Mesenchymal stem cell (in vitro differentiated cells and primary cell): ENCODE results near the gene HOXA7.
A peak's percentile ranks its signal among the peaks of the same experiment; 100 is the strongest.

Experiments
- DNase-seq: peaks from one replicate; pipeline ENCODE4 v3.0.0-alpha.2; 2013
- H2AFZ ChIP-seq: one replicate; pipeline ENCODE4 v1.6.1; 2013; ENCODE audit warnings: low read depth, mild to moderate bottlenecking, control low read depth, inconsistent platforms, low read length, moderate library complexity
- H2AK5ac ChIP-seq: 2 replicates; pipeline ENCODE4 v1.6.1; 2013; ENCODE audit warnings: low read length, moderate library complexity, mild to moderate bottlenecking, inconsistent platforms; ENCODE audit not compliant: severe bottlenecking
- H2BK120ac ChIP-seq: one replicate; pipeline ENCODE4 v1.6.1; 2013; ENCODE audit warnings: low read depth, mild to moderate bottlenecking, inconsistent platforms, low read length, moderate library complexity
- H2BK12ac ChIP-seq, 2 experiments: one replicate each; pipeline ENCODE4 v1.6.1; 2013; ENCODE audit warnings: inconsistent platforms in 2 of 2, low read length in 2 of 2, mild to moderate bottlenecking in 2 of 2, moderate library complexity in 2 of 2, control low read depth in 1 of 2
- H2BK15ac ChIP-seq: one replicate; pipeline ENCODE4 v1.6.1; 2013; ENCODE audit warnings: mild to moderate bottlenecking, low read depth, inconsistent platforms; ENCODE audit not compliant: poor library complexity, severe bottlenecking
- H2BK5ac ChIP-seq: 2 replicates; pipeline ENCODE4 v1.6.1; 2013; ENCODE audit warnings: low read depth, mild to moderate bottlenecking, low read length, control low read depth, inconsistent platforms; ENCODE audit not compliant: poor library complexity, severe bottlenecking
- H3K14ac ChIP-seq, 2 experiments: one replicate each; pipeline ENCODE4 v1.6.1; 2013; ENCODE audit warnings: inconsistent platforms in 2 of 2, low read length in 2 of 2, control low read depth in 1 of 2, mild to moderate bottlenecking in 1 of 2, moderate library complexity in 1 of 2
- H3K18ac ChIP-seq, 2 experiments: one replicate each; pipeline ENCODE4 v1.6.1; 2013; ENCODE audit warnings: inconsistent platforms in 2 of 2, low read length in 2 of 2, control low read depth in 1 of 2, low read depth in 1 of 2, mild to moderate bottlenecking in 1 of 2
- H3K23ac ChIP-seq, 2 experiments: one replicate each; pipeline ENCODE4 v1.6.1; 2013; ENCODE audit warnings: inconsistent platforms in 2 of 2, low read length in 2 of 2, mild to moderate bottlenecking in 2 of 2, moderate library complexity in 2 of 2, control low read depth in 1 of 2
- H3K27ac ChIP-seq: 2 replicates; pipeline ENCODE4 v1.5.1; 2013; ENCODE audit warnings: mild to moderate bottlenecking, moderate library complexity, low read length, control low read depth, inconsistent platforms; ENCODE audit not compliant: poor library complexity, severe bottlenecking
- H3K27me3 ChIP-seq, 2 experiments: 2 replicates each; pipeline versions ENCODE4 v1.6.1 to v1.7.0; 2013; ENCODE audit warnings: low read length in 2 of 2, mild to moderate bottlenecking in 2 of 2, moderate library complexity in 2 of 2, control low read depth in 1 of 2, inconsistent platforms in 1 of 2; ENCODE audit not compliant: control insufficient read depth in 1 of 2, insufficient read depth in 1 of 2
- H3K36me3 ChIP-seq, 2 experiments: 2 replicates each; pipeline versions ENCODE4 v1.6.1 to v1.7.0; 2013; ENCODE audit warnings: low read length in 2 of 2, control low read depth in 1 of 2, inconsistent platforms in 1 of 2, low read depth in 1 of 2, mild to moderate bottlenecking in 1 of 2; ENCODE audit not compliant: insufficient read depth in 2 of 2, control insufficient read depth in 1 of 2
- H3K4ac ChIP-seq, 2 experiments: one replicate each; pipeline ENCODE4 v1.6.1; 2013; ENCODE audit warnings: inconsistent platforms in 2 of 2, low read length in 2 of 2, mild to moderate bottlenecking in 2 of 2, moderate library complexity in 2 of 2, control low read depth in 1 of 2, low read depth in 1 of 2
- H3K4me1 ChIP-seq: 2 replicates; pipeline ENCODE4 v1.6.1; 2013; ENCODE audit warnings: low read depth, low read length, control low read depth; ENCODE audit not compliant: control insufficient read depth, insufficient read depth
- H3K4me2 ChIP-seq: 2 replicates; pipeline ENCODE4 v1.6.1; 2013; ENCODE audit warnings: low read length, mild to moderate bottlenecking, inconsistent platforms; ENCODE audit not compliant: poor library complexity, severe bottlenecking
- H3K4me3 ChIP-seq, 2 experiments: 2 replicates each; pipeline versions ENCODE4 v1.5.1 to v1.7.0; 2013; ENCODE audit warnings: low read length in 2 of 2, mild to moderate bottlenecking in 2 of 2, control low read depth in 1 of 2, low read depth in 1 of 2; ENCODE audit not compliant: insufficient read depth in 1 of 2
- H3K79me1 ChIP-seq: replicated peaks from 2 replicates; pipeline ENCODE4 v1.6.1; 2013; ENCODE audit warnings: mild to moderate bottlenecking, control low read depth, low read length, inconsistent platforms; ENCODE audit not compliant: poor library complexity, severe bottlenecking
- H3K9ac ChIP-seq: 2 replicates; pipeline ENCODE4 v1.7.0; 2013; ENCODE audit warnings: mild to moderate bottlenecking, low read length, moderate library complexity
- H3K9me3 ChIP-seq: 2 replicates; pipeline ENCODE4 v1.7.0; 2013; ENCODE audit warnings: mild to moderate bottlenecking, low read length; ENCODE audit not compliant: control insufficient read depth
- H4K8ac ChIP-seq: one replicate; pipeline ENCODE4 v1.6.1; 2013; ENCODE audit warnings: inconsistent platforms, mild to moderate bottlenecking, low read length, moderate library complexity
- H4K91ac ChIP-seq: one replicate; pipeline ENCODE4 v1.6.1; 2013; ENCODE audit warnings: mild to moderate bottlenecking, low read length, inconsistent platforms
- WGBS: methylation state at CpG from one replicate; pipeline ENCODE4 v1.1.7; 2013; ENCODE audit warnings: mixed read lengths; 5-methylcytosine and 5-hydroxymethylcytosine counted together

HOXA7 gene

DNA sequence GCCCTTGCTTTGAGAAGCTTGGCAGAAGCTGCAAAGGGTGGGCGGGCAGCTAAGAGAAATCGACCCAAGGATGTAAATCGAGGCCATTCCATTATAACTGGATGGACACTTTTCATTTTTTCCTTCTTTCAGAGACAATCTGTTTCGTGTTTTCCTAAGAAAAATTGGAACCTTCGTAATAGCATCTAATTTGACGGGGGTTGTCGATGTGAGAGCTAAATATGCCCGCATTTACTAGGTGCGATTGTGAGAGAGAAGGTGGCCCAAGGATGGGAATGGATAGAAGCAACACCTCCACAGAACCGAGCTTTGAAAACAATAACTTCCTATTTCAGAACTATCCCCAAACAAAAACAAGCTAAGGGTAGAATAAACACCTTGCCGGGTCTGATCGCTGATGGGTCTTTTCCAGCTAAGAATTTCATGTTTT lies 25.1 kb downstream of the HOXA7 start:
- Histone ChIP-seq H2AK5ac (no peak overlapping the region), H3K36me3 (peaks cover 0 to 5% of the 10 kb centered on the region in 2 experiments), H3K9ac (peak overlapping the region; percentile 87), H3K79me1 (no peaks in the 10 kb centered on the region), H3K4ac (no peak overlapping the region), H3K4me1 (peaks cover 10% of the 10 kb centered on the region), H2AFZ (no peak overlapping the region), H3K18ac (peak overlapping the region in 1 of 2 experiments; percentile 67), H4K8ac (peak overlapping the region; percentile 77), H2BK120ac (no peak overlapping the region), H3K27me3 (no peaks in the 10 kb centered on the region), H2BK12ac (no peak overlapping the region), H2BK5ac (no peak overlapping the region), H4K91ac (peak overlapping the region; percentile 76), H3K4me3 (peak overlapping the region; percentile 67 to 83), H3K9me3 (no peaks in the 10 kb centered on the region), H3K14ac (no peak overlapping the region), H3K27ac (peak overlapping the region; percentile 0), H2BK15ac (no peak overlapping the region), H3K23ac (no peak overlapping the region), H3K4me2 (peak overlapping the region; percentile 51)
- DNase-seq: no peak
- 38% methylated on average over 10 of the region's 12 CpGs for WGBS

DNA sequence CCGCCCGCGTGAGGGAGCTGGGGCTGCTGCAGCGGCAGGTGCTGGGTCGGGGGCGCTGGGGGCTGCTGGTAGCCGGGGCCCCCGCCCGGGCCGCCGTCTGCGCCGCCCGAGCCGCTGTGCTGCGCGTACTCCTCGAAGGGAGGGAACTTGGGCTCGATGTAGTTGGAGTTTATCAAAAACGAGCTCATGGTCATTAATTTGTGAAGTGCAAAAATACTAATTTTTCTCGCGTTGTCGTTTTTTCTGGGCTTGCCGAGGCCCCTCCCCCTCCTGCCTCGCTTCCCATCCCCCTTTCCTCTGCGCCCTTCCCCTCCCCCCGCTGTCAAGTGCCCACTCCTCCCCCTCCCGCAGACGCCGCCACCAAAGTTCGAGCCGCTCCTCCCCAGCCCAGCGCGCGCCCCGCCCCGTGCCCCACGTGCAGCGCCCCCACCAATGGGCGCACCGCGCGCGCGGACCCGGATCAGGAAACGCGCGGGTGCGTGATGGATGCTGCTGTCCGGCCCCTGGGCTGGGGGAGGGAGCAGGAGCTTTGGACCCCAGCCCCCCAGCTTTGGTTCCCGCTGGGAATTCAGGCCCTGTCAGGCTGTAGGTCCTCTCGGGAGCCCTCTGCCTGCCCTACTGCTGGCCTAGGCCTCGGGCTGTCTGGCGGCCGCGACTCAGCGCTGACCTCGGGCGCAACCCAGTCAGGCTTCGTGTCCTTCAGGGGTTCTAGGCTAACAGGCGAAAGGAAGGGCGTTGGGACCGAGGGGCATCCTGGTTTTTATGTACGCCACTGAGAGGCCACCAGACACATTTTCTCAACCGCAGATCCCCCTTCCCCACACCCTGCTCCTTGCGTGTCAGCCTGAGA lies 25.7 kb downstream of the HOXA7 start, which contains the start of gene HOXA4:
Gene HOXA4 (minus strand): TSS at position 218 of the 850 bp plus-strand sequence. CDS start 24 bp downstream, at position 194.
- Histone ChIP-seq H3K4me3 (peak within 1 kb of the TSS; percentile 77 to 83), H3K14ac (peak within 1 kb of the TSS in 1 of 2 experiments; percentile 56), H3K9ac (peak within 1 kb of the TSS; percentile 87), H2BK5ac (peak within 1 kb of the TSS; percentile 58), H4K8ac (peak within 1 kb of the TSS; percentile 81), H3K9me3 (no peaks in the 10 kb centered on the region), H3K4ac (peak within 1 kb of the TSS in 1 of 2 experiments; percentile 62), H3K23ac (no peak within 1 kb of the TSS), H3K4me1 (peaks cover 8% of the 10 kb centered on the region), H4K91ac (peak within 1 kb of the TSS; percentile 76), H3K18ac (peak within 1 kb of the TSS; percentile 67 to 83), H2AK5ac (no peak within 1 kb of the TSS), H2BK12ac (peak within 1 kb of the TSS in 1 of 2 experiments; percentile 32), H3K36me3 (peaks cover 0 to 5% of the 10 kb centered on the region in 2 experiments), H3K79me1 (no peaks in the 10 kb centered on the region), H2BK15ac (peak within 1 kb of the TSS; percentile 82), H3K27ac (peak within 1 kb of the TSS; percentile 49), H3K27me3 (no peaks in the 10 kb centered on the region), H2AFZ (peak within 1 kb of the TSS; percentile 83), H2BK120ac (no peak within 1 kb of the TSS), H3K4me2 (peak within 1 kb of the TSS; percentile 55)
- WGBS: under 1% methylated on average over 50 of the region's 67 CpGs
- DNase-seq: peak; percentile 76

DNA sequence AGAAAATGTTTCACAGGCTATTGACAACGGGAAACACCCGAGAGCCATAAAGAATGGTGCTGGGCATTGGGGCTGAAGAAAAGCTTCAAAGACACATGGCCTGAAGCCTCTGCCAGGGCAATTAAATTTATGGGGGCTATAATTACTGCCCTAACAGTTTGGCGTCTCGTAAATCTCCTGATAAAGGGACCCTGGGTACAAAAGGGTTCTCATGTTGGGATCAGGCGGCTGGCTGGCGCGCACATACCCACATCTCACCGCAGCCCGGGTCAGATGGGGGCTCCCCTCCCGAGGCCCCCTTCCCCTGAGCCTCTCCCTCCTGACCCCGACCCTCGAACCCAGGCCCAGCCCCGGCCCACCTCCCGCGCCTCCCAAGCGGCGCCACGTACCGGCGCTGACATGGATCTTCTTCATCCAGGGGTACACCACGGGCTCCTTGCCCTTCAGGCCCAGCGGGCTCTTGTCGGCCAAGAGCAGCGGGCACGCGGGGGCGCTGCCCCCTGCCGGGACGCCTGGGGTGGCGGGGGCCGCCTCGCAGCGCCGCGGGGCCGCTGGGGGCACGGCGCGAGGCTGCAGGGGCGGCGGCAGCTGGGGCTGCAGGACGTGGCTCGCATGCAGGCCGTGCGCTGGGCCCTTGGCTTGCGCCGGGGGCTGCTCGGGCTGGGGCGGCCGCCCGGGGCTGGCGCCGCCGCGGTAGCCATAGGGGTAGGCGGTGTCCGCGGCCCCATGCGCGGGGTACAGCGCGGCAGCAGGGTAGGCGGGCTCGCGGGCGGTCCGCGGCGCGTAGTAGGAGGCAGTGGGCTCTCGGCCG lies 26.5 kb downstream of the HOXA7 start:
- Histone ChIP-seq H2AFZ (peak overlapping the region; percentile 51), H4K8ac (peak overlapping the region; percentile 81), H3K9me3 (no peaks in the 10 kb centered on the region), H2BK5ac (peak overlapping the region; percentile 58), H3K27ac (no peak overlapping the region), H3K14ac (peak overlapping the region in 1 of 2 experiments; percentile 56), H3K27me3 (no peaks in the 10 kb centered on the region), H3K23ac (no peak overlapping the region), H3K18ac (peak overlapping the region in 1 of 2 experiments; percentile 72), H3K4me2 (peak overlapping the region; percentile 55), H4K91ac (no peak overlapping the region), H3K36me3 (peaks cover 0 to 11% of the 10 kb centered on the region in 2 experiments), H3K4ac (no peak overlapping the region), H2BK120ac (no peak overlapping the region), H3K4me1 (peaks cover 14% of the 10 kb centered on the region), H2BK15ac (no peak overlapping the region), H3K4me3 (peak overlapping the region; percentile 73 to 77), H2BK12ac (peak overlapping the region in 1 of 2 experiments; percentile 7), H3K79me1 (no peaks in the 10 kb centered on the region), H2AK5ac (no peak overlapping the region), H3K9ac (peak overlapping the region; percentile 77)
- peak; percentile 7 for DNase-seq
- WGBS: 4% methylated on average over 66 of the region's 72 CpGs
